HEK293 (cell line): ENCODE data around the gene NMNAT3.

ENCODE experiments used
- CTCF ChIA-PET: fragments of 350-600 bp; formaldehyde crosslinking; extraction: SDS; loops from one replicate; lab custom pipeline; 2021; ENCODE audit warnings: antibody characterized with exemption; lab: Yijun Ruan, JAX
- POLR2A ChIA-PET: fragments of 300-600 bp; formaldehyde crosslinking; extraction: SDS; loops from one replicate; lab custom pipeline; 2020; ENCODE audit warnings: antibody characterized with exemption, inconsistent platforms; lab: Yijun Ruan, JAX
- H3K27ac ChIP-seq: fragments of 200-500 bp; sonication (Bioruptor generic); 2 replicates; pipeline ENCODE4 v1.5.1; 2014; ENCODE audit warnings: low read depth, low read length, control low read depth, inconsistent platforms; ENCODE audit errors: extremely low read depth
- H3K36me3 ChIP-seq, 2 experiments: fragments of 200-500 bp in 1 of 2; sonication (Bioruptor generic) in 1 of 2; 1 replicate in 1 of 2; 2 replicates in 1 of 2; pipeline ENCODE4 v1.5.1; 2014 to 2017; ENCODE audit warnings: inconsistent platforms in 2 of 2, low read length in 2 of 2; ENCODE audit not compliant: control insufficient read depth in 2 of 2, insufficient read depth in 1 of 2
- H3K4me1 ChIP-seq: fragments of 200-500 bp; sonication (Bioruptor generic); 2 replicates; pipeline ENCODE4 v1.5.1; 2014; ENCODE audit warnings: mild to moderate bottlenecking, low read length, inconsistent platforms; ENCODE audit not compliant: control insufficient read depth, insufficient read depth
- H3K4me3 ChIP-seq: 2 replicates; pipeline ENCODE4 v1.5.1; 2011; ENCODE audit warnings: low read depth, mild to moderate bottlenecking, control low read depth, low read length, moderate library complexity
- H3K9me3 ChIP-seq: fragments of 200-500 bp; sonication (Bioruptor generic); 2 replicates; pipeline ENCODE4 v1.5.1; 2014; ENCODE audit warnings: low read depth, low read length, inconsistent platforms; ENCODE audit not compliant: control insufficient read depth, insufficient read depth
- GLI4 ChIP-seq: fragments of 450-650 bp; formaldehyde crosslinking; IDR thresholded peaks from 2 replicates; pipeline ENCODE4 v1.5.1; 2016; ENCODE audit warnings: missing biosample characterization, missing genetic modification characterization
- HOXD13 ChIP-seq: sonication (generic); formaldehyde crosslinking; IDR thresholded peaks from 2 replicates; pipeline ENCODE4 v1.8.0; 2022; ENCODE audit warnings: missing genetic modification reagents, borderline replicate concordance
- KLF8 ChIP-seq: fragments of 450-650 bp; formaldehyde crosslinking; IDR thresholded peaks from 2 replicates; pipeline ENCODE4 v1.5.1; 2016; ENCODE audit warnings: missing biosample characterization, missing genetic modification characterization
- SP7 ChIP-seq: fragments of 450-650 bp; formaldehyde crosslinking; IDR thresholded peaks from 2 replicates; pipeline ENCODE4 v1.5.1; 2016; ENCODE audit warnings: missing biosample characterization, missing genetic modification characterization
- TCF7L2 ChIP-seq: IDR thresholded peaks from 2 replicates; pipeline ENCODE4 v1.6.1; 2011; ENCODE audit warnings: low read depth, mild to moderate bottlenecking, inconsistent platforms, low read length, moderate library complexity, borderline replicate concordance
- ZBTB7A ChIP-seq: fragments of 450-650 bp; formaldehyde crosslinking; IDR thresholded peaks from 2 replicates; pipeline ENCODE4 v1.5.1; 2016; ENCODE audit warnings: low read depth, missing biosample characterization, missing genetic modification characterization
- ZEB2 ChIP-seq: fragments of 450-650 bp; formaldehyde crosslinking; IDR thresholded peaks from 2 replicates; pipeline ENCODE4 v1.5.1; 2016; ENCODE audit warnings: missing biosample characterization, missing genetic modification characterization
- ZNF121 ChIP-seq: fragments of 450-650 bp; formaldehyde crosslinking; IDR thresholded peaks from 2 replicates; pipeline ENCODE4 v1.5.1; 2016; ENCODE audit warnings: missing biosample characterization, missing genetic modification characterization
- ZNF138 ChIP-seq: fragments of 450-650 bp; formaldehyde crosslinking; IDR thresholded peaks from 2 replicates; pipeline ENCODE4 v1.5.1; 2016; ENCODE audit warnings: missing biosample characterization, missing genetic modification characterization, borderline replicate concordance
- ZNF16 ChIP-seq: fragments of 450-650 bp; formaldehyde crosslinking; IDR thresholded peaks from 2 replicates; pipeline ENCODE4 v1.5.1; 2016; ENCODE audit warnings: low read depth, missing biosample characterization, missing genetic modification characterization
- ZNF19 ChIP-seq: fragments of 450-650 bp; formaldehyde crosslinking; IDR thresholded peaks from 2 replicates; pipeline ENCODE4; 2016; ENCODE audit warnings: missing biosample characterization, missing genetic modification characterization, low read depth
- ZNF23 ChIP-seq: fragments of 450-650 bp; formaldehyde crosslinking; IDR thresholded peaks from 2 replicates; pipeline ENCODE4 v1.5.1; 2016; ENCODE audit warnings: missing biosample characterization, missing genetic modification characterization, borderline replicate concordance
- ZNF274 ChIP-seq, 2 experiments: fragments of 200-500 bp in 1 of 2; fragments of 450-650 bp in 1 of 2; sonication (Bioruptor generic) in 1 of 2; formaldehyde crosslinking in 1 of 2; IDR thresholded peaks; 2 replicates each; pipeline versions ENCODE4 v1.5.1 to v1.6.1; 2014 to 2016; ENCODE audit warnings: borderline replicate concordance in 1 of 2, inconsistent platforms in 1 of 2, low read length in 1 of 2, missing biosample characterization in 1 of 2, missing genetic modification characterization in 1 of 2
- ZNF404 ChIP-seq: fragments of 450-650 bp; formaldehyde crosslinking; IDR thresholded peaks from 2 replicates; pipeline ENCODE4 v1.5.1; 2017; ENCODE audit warnings: missing biosample characterization, missing genetic modification characterization
- ZNF548 ChIP-seq: fragments of 450-650 bp; formaldehyde crosslinking; IDR thresholded peaks from 2 replicates; pipeline ENCODE4 v1.5.1; 2016; ENCODE audit warnings: missing biosample characterization, missing genetic modification characterization
- ZNF626 ChIP-seq: fragments of 450-650 bp; sonication (Bioruptor Pico); formaldehyde crosslinking; IDR thresholded peaks from 2 replicates; pipeline ENCODE4 v1.5.1; 2018; ENCODE audit warnings: missing biosample characterization, missing genetic modification characterization, inconsistent platforms
- ZNF629 ChIP-seq: fragments of 450-650 bp; formaldehyde crosslinking; IDR thresholded peaks from 2 replicates; pipeline ENCODE4 v1.5.1; 2017; ENCODE audit warnings: missing biosample characterization, missing genetic modification characterization
- TF ChIP-seq, protein P1 (sequence below): fragments of 450-650 bp; formaldehyde crosslinking; IDR thresholded peaks from 2 replicates; pipeline ENCODE4 v1.5.1; 2016; ENCODE audit warnings: missing biosample characterization, missing genetic modification characterization
- TF ChIP-seq, protein P2 (sequence below): IDR thresholded peaks from 2 replicates; pipeline ENCODE4 v1.6.1; 2011; ENCODE audit warnings: mild to moderate bottlenecking, low read depth, low read length, borderline replicate concordance
- TF ChIP-seq, protein P3 (sequence below): fragments of 450-650 bp; formaldehyde crosslinking; optimal IDR thresholded peaks from 2 replicates; pipeline ENCODE3; 2016; ENCODE audit warnings: missing biosample characterization, mild to moderate bottlenecking, missing genetic modification characterization
- TF ChIP-seq, protein P4 (sequence below): fragments of 450-650 bp; formaldehyde crosslinking; IDR thresholded peaks from 2 replicates; pipeline ENCODE4 v1.5.1; 2016; ENCODE audit warnings: missing biosample characterization, missing genetic modification characterization
- TF ChIP-seq, protein P5 (sequence below): fragments of 450-650 bp; formaldehyde crosslinking; IDR thresholded peaks from 2 replicates; pipeline ENCODE4 v1.5.1; 2017; ENCODE audit warnings: missing biosample characterization, mild to moderate bottlenecking, missing genetic modification characterization, moderate library complexity
- TF ChIP-seq, protein P6 (sequence below): fragments of 450-650 bp; IDR thresholded peaks from 2 replicates; pipeline ENCODE4 v1.5.1; 2018; ENCODE audit warnings: missing biosample characterization, mild to moderate bottlenecking, missing genetic modification characterization
- TF ChIP-seq, protein P7 (sequence below): fragments of 450-650 bp; formaldehyde crosslinking; IDR thresholded peaks from 2 replicates; pipeline ENCODE4 v1.5.1; 2016; ENCODE audit warnings: missing biosample characterization, missing genetic modification characterization

The NMNAT3 gene

DNA sequence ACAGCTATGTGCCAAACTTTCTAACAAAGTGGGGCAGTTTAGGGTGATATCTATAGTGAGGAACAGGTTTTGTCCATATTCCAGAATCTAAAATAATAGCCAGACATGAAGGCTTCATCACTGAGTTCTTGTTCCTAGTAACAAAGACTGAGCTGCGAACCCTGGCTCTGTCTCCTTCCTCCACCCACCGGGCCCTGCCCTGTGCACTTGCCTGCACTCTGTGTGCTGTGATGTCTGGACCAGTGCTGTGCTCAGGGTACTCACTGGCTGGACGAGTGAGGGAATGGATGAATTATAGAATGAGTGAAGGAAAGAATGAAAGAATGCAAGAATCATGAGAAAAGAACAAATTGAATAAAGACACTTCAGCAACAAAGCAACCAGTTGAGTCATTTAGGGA lies 8.9 kb upstream of the NMNAT3 start (continued):
- TF ChIP-seq HOXD13 (no peak), ZNF626 (no peak), ZNF274 (IDR thresholded peaks at IDR 0.05; ENCODE audit: low read length) (no peak), ZNF274 (tag by site-specific recombination; IDR thresholded peaks at IDR 0.05; ENCODE audit: borderline replicate concordance) (no peak), ZNF629 (no peak), TCF7L2 (no peak), ZNF19 (tag by site-specific recombination) (no peak), ZNF16 (tag by site-specific recombination) (no peak)
- TF ChIP-seq, all 188 proteins: peak for 0

DNA sequence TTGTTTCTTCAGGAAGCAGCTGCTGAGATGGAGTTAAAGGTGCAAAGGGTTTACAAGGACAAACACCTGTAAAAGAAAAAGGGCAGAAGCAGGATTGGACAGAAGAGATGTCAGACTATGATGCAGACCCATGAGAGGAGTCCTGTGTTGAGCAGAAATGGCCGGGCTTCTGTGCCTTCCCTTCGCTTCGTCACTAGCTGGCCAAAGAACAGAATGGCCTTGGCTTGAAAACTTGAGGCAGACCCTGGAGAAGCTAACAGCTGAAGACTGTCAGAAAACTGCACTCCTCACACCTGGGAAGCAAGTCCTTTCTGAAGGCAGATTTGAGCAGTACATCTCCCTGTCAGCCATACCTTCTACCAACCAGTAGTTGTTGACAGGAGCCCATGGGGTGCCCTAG lies 8.4 kb upstream of the NMNAT3 start:
- POLR2A ChIA-PET = no interaction called here
- H3K4me1 ChIP-seq = no peaks in the 10 kb centered on the region
- H3K36me3 ChIP-seq = no peaks in the 10 kb centered on the region
- H3K4me3 ChIP-seq = no peak overlapping the region
- CTCF ChIA-PET = no interaction called here
- TF ChIP-seq ZNF404 (no peak), GLI4 (tag by site-specific recombination) (no peak), ZNF121 (tag by site-specific recombination) (no peak), ZEB2 (tag by site-specific recombination) (no peak), ZBTB7A (tag by site-specific recombination) (no peak), SP7 (tag by site-specific recombination) (no peak), ZNF23 (tag by site-specific recombination) (no peak), ZNF138 (tag by site-specific recombination) (no peak), ZNF548 (tag by site-specific recombination) (no peak), KLF8 (tag by site-specific recombination) (no peak)
- TF ChIP-seq, protein P1, sequence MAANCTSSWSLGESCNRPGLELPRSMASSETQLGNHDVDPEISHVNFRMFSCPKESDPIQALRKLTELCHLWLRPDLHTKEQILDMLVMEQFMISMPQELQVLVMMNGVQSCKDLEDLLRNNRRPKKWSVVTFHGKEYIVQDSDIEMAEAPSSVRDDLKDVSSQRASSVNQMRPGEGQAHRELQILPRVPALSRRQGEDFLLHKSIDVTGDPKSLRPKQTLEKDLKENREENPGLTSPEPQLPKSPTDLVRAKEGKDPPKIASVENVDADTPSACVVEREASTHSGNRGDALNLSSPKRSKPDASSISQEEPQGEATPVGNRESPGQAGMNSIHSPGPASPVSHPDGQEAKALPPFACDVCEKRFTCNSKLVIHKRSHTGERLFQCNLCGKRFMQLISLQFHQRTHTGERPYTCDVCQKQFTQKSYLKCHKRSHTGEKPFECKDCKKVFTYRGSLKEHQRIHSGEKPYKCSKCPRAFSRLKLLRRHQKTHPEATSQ = no peak
- TF ChIP-seq, protein P2, sequence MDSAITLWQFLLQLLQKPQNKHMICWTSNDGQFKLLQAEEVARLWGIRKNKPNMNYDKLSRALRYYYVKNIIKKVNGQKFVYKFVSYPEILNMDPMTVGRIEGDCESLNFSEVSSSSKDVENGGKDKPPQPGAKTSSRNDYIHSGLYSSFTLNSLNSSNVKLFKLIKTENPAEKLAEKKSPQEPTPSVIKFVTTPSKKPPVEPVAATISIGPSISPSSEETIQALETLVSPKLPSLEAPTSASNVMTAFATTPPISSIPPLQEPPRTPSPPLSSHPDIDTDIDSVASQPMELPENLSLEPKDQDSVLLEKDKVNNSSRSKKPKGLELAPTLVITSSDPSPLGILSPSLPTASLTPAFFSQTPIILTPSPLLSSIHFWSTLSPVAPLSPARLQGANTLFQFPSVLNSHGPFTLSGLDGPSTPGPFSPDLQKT = no peak
- TF ChIP-seq, protein P3, sequence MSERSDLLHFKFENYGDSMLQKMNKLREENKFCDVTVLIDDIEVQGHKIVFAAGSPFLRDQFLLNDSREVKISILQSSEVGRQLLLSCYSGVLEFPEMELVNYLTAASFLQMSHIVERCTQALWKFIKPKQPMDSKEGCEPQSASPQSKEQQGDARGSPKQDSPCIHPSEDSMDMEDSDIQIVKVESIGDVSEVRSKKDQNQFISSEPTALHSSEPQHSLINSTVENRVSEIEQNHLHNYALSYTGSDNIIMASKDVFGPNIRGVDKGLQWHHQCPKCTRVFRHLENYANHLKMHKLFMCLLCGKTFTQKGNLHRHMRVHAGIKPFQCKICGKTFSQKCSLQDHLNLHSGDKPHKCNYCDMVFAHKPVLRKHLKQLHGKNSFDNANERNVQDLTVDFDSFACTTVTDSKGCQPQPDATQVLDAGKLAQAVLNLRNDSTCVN (tag by site-specific recombination) = no peak
- TF ChIP-seq, protein P4, sequence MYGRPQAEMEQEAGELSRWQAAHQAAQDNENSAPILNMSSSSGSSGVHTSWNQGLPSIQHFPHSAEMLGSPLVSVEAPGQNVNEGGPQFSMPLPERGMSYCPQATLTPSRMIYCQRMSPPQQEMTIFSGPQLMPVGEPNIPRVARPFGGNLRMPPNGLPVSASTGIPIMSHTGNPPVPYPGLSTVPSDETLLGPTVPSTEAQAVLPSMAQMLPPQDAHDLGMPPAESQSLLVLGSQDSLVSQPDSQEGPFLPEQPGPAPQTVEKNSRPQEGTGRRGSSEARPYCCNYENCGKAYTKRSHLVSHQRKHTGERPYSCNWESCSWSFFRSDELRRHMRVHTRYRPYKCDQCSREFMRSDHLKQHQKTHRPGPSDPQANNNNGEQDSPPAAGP = no peak
- TF ChIP-seq, protein P5, sequence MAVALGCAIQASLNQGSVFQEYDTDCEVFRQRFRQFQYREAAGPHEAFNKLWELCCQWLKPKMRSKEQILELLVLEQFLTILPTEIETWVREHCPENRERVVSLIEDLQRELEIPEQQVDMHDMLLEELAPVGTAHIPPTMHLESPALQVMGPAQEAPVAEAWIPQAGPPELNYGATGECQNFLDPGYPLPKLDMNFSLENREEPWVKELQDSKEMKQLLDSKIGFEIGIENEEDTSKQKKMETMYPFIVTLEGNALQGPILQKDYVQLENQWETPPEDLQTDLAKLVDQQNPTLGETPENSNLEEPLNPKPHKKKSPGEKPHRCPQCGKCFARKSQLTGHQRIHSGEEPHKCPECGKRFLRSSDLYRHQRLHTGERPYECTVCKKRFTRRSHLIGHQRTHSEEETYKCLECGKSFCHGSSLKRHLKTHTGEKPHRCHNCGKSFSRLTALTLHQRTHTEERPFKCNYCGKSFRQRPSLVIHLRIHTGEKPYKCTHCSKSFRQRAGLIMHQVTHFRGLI = no peak
- TF ChIP-seq, protein P6, sequence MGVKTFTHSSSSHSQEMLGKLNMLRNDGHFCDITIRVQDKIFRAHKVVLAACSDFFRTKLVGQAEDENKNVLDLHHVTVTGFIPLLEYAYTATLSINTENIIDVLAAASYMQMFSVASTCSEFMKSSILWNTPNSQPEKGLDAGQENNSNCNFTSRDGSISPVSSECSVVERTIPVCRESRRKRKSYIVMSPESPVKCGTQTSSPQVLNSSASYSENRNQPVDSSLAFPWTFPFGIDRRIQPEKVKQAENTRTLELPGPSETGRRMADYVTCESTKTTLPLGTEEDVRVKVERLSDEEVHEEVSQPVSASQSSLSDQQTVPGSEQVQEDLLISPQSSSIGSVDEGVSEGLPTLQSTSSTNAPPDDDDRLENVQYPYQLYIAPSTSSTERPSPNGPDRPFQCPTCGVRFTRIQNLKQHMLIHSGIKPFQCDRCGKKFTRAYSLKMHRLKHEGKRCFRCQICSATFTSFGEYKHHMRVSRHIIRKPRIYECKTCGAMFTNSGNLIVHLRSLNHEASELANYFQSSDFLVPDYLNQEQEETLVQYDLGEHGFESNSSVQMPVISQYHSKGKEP (tag by site-specific recombination) = no peak
- TF ChIP-seq, protein P7, sequence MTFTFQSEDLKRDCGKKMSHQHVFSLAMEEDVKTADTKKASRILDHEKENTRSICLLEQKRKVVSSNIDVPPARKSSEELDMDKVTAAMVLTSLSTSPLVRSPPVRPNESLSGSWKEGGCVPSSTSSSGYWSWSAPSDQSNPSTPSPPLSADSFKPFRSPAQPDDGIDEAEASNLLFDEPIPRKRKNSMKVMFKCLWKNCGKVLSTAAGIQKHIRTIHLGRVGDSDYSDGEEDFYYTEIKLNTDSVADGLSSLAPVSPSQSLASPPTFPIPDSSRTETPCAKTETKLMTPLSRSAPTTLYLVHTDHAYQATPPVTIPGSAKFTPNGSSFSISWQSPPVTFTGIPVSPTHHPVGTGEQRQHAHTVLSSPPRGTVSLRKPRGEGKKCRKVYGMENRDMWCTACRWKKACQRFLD = no peak
- TF ChIP-seq, all 188 proteins: peak for 0
- H3K27ac ChIP-seq = no peak overlapping the region
- no peaks in the 10 kb centered on the region for H3K9me3 ChIP-seq
